Measurements from ENCODE around the gene HSD17B11.

The HSD17B11 gene, protein sequence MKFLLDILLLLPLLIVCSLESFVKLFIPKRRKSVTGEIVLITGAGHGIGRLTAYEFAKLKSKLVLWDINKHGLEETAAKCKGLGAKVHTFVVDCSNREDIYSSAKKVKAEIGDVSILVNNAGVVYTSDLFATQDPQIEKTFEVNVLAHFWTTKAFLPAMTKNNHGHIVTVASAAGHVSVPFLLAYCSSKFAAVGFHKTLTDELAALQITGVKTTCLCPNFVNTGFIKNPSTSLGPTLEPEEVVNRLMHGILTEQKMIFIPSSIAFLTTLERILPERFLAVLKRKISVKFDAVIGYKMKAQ

DNA sequence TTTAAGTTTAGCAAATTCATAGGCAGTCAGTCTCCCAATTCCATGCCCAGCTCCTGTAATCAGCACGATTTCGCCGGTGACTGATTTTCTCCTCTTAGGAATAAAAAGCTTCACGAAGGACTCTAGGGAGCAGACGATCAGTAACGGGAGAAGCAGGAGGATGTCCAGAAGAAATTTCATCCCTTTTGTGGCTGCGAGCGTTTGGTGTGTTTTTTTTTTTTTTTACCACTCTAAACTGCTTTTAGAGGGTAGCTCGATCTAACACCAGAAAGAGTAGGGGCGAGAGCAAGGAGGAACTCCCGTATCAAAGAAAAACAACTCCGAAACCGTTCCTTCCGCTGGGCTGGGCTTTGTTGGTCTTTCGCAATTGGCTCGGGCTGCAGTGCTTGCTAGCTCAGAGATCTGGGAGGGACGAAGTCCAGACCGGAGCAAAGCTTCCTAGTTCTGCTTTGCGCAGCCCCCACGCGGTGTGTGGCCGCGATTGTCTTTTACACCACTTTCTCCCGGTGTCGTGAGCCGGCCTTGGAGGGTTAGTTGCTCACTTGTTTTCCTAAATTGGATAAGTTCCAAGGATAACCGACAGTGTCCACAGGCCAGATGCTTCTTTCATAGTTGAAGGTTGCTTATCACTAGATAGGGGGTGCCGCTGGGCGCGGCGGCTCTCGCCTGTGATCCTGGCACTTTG is at the start of gene HSD17B11:
TSS of gene HSD17B11 (minus strand) at position 298 of the 685 bp plus-strand sequence. CDS start at position 180, 118 bp downstream.
- H3K36me3 Mint-ChIP-seq (ENCODE audit: low read depth), result peaks cover 27% of the 10 kb centered on the region
- H3K9me3 Mint-ChIP-seq, result peaks cover 18% of the 10 kb centered on the region
- peak in 1 of 3 experiments; percentile 16 for TF ChIP-seq CTCF (IDR thresholded peaks at IDR 0.05; ENCODE audit: unreplicated experiment in 3 of 3)
- peaks cover 26% of the 10 kb centered on the region for H3K4me1 Mint-ChIP-seq
- H3K27me3 Mint-ChIP-seq (ENCODE audit: low read depth), result no peaks in the 10 kb centered on the region
- peak within 1 kb of the TSS; percentile 91 to 94 (median 92) for H3K27ac Mint-ChIP-seq
- peak within 1 kb of the TSS; percentile 85 to 93 (median 87) for H3K4me3 Mint-ChIP-seq

- no peaks in the 10 kb centered on the region for H3K9me3 Mint-ChIP-seq
- no peak for TF ChIP-seq CTCF (IDR thresholded peaks at IDR 0.05; ENCODE audit: unreplicated experiment in 3 of 3)
- H3K4me3 Mint-ChIP-seq, result no peak overlapping the region
- H3K27me3 Mint-ChIP-seq (ENCODE audit: low read depth), result no peaks in the 10 kb centered on the region
- no peak overlapping the region for H3K27ac Mint-ChIP-seq
- H3K36me3 Mint-ChIP-seq (ENCODE audit: low read depth), result peaks cover 20% of the 10 kb centered on the region
- peaks cover 3% of the 10 kb centered on the region for H3K4me1 Mint-ChIP-seq
Measured at GRCh38 chr4:87433342-87433741, 42.4 kb upstream of the HSD17B11 start.

- Mint-ChIP-seq H3K27me3 (ENCODE audit: low read depth) (no peaks in the 10 kb centered on the region), H3K27ac (no peak overlapping the region), H3K9me3 (no peaks in the 10 kb centered on the region), H3K36me3 (ENCODE audit: low read depth) (peaks cover 3% of the 10 kb centered on the region), H3K4me3 (no peak overlapping the region), H3K4me1 (peaks cover 8% of the 10 kb centered on the region)
- TF ChIP-seq CTCF (IDR thresholded peaks at IDR 0.05; ENCODE audit: unreplicated experiment in 3 of 3), result no peak
Measured at GRCh38 chr4:87430038-87430437, 39.0 kb upstream of the HSD17B11 start.

DNA sequence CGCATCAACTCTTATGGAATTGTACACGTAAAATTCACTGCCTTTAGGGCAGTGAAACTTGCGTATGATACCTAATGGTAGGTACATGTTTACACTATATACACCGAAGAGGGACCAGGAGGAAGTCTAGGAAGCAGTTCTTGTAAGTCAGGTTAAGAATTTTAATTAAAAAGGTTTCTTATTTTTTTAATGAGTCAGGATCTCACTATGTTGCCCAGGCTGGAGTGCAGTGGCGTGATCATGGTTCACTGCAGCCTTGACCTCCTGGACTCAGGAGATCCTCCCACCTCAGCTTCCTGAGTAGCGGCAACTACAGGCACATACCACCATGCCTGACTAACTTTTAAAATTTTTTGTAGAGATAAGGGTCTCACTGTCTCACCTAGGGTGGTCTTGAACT is 38.0 kb upstream of the HSD17B11 start:
- Mint-ChIP-seq H3K9me3 (no peaks in the 10 kb centered on the region), H3K27ac (no peak overlapping the region), H3K4me3 (no peak overlapping the region), H3K36me3 (ENCODE audit: low read depth) (no peaks in the 10 kb centered on the region), H3K27me3 (ENCODE audit: low read depth) (no peaks in the 10 kb centered on the region), H3K4me1 (peaks cover 11% of the 10 kb centered on the region)
- no peak for TF ChIP-seq CTCF (IDR thresholded peaks at IDR 0.05; ENCODE audit: unreplicated experiment in 3 of 3)

DNA sequence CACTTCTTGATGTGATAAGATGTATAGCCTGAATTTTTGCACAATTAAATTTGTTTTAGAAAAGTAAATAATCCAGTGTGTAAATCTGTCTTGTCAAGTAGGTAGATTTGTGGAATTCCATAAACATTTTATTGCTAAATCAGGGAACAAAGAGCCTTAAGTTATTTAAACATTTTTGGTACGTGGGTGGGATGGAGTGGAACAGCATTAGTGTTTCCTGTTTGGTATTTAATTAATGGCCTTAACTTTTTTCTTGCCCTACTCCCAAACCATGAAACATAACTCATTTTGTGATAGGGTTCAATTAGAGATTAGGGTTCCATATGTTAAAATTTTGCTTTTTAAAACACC is 36.5 kb upstream of the HSD17B11 start:
- Mint-ChIP-seq H3K9me3 (no peaks in the 10 kb centered on the region), H3K4me1 (peaks cover 19% of the 10 kb centered on the region), H3K27me3 (ENCODE audit: low read depth) (no peaks in the 10 kb centered on the region), H3K36me3 (ENCODE audit: low read depth) (no peaks in the 10 kb centered on the region), H3K4me3 (no peak overlapping the region), H3K27ac (peak overlapping the region in 2 of 3 experiments; percentile 38 to 53)
- no peak for TF ChIP-seq CTCF (IDR thresholded peaks at IDR 0.05; ENCODE audit: unreplicated experiment in 3 of 3)

Measured in nephron (organoid).